GM12801 (cell line): Measurements from ENCODE around the gene SAMD14.

Experiments
- TF ChIP-seq, protein P1 (sequence below): IDR thresholded peaks from one replicate; pipeline ENCODE4 v1.5.1; 2011; ENCODE audit warnings: control low read depth; ENCODE audit not compliant: insufficient read length; ENCODE audit errors: extremely low read depth

The SAMD14 gene

DNA sequence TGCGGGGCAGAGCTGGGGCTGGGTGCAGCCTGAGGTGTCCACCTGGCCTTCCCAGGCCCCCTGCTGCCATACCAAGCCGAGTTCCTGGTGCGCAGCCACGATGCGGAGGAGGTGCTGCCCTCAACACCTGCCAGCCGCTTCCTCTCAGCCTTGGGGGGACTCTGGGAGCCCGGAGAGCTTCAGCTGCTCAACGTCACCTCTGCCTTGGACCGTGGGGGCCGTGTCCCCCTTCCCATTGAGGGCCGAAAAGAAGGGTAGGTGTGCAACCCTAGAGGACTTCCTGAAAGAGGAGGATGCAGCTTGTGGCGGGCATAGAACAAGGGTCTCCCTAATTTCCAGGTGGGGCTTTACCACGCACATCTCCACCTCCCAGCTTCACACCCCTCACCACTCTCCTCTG, 38.4 kb upstream of the SAMD14 start:
- TF ChIP-seq, protein P1, sequence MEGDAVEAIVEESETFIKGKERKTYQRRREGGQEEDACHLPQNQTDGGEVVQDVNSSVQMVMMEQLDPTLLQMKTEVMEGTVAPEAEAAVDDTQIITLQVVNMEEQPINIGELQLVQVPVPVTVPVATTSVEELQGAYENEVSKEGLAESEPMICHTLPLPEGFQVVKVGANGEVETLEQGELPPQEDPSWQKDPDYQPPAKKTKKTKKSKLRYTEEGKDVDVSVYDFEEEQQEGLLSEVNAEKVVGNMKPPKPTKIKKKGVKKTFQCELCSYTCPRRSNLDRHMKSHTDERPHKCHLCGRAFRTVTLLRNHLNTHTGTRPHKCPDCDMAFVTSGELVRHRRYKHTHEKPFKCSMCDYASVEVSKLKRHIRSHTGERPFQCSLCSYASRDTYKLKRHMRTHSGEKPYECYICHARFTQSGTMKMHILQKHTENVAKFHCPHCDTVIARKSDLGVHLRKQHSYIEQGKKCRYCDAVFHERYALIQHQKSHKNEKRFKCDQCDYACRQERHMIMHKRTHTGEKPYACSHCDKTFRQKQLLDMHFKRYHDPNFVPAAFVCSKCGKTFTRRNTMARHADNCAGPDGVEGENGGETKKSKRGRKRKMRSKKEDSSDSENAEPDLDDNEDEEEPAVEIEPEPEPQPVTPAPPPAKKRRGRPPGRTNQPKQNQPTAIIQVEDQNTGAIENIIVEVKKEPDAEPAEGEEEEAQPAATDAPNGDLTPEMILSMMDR = no peak

- TF ChIP-seq, protein P1 = no peak
Measured at GRCh38 chr17:50167371-50167770, 37.4 kb upstream of the SAMD14 start.

DNA sequence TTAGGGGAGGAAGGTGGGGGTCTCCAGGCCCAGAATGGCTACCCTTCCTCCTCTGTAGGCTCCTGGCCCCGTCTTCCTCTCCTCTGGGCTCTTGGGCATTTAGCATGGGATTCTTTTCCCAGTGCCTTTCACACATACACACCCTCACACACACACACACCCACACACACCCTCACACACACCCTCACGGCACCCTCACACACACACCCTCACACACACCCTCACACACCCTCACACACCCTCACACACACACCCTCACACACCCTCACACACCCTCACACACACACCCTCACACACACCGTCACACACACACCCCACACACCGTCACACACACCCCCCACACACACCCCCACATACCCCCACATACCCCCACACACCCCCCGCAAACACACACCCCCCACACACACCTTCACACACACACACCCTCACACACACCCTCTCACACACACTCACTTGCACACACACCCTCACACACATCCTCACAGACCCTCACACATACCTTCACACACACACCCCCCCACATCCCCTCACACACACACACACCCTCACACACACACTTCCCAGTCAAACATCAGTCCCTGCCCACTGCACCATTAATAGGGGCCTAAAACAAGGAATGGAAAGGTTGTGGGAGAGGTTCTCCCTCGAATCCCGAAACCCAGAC, 36.7 kb upstream of the SAMD14 start:
- TF ChIP-seq, protein P1 = no peak

GRCh38 chr17:50165867-50166517, 36.0 kb upstream of the SAMD14 start, which contains the start of gene SGCA:
SGCA (plus strand) TSS chr17:50166005; CDS start chr17:50166041, 36 bp downstream.
- TF ChIP-seq, protein P1 = no peak

GRCh38 chr17:50165466-50165865, 35.5 kb upstream of the SAMD14 start:
- TF ChIP-seq, protein P1 = no peak

DNA sequence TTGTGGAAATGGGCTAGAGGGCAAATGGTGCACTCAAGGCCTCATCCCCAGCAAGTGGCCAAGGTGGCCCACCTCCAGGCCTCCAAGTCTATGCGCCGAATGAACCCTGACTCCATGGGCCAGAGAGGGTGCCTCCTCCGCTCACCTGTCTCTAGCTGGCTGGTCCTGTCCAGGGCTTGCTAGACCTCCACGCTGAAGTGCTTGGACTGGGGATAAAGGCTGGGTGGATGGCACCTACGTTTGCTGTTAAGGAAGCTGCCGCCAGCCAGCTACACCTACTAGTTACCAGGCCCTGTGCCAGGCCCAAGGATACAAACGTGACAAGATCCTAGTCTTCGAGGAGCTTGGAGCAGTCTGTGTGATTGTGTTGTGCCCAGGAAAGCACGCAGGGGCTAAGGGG, 35.1 kb upstream of the SAMD14 start:
- TF ChIP-seq, protein P1 = no peak

- TF ChIP-seq, protein P1 = no peak
Measured at GRCh38 chr17:50164697-50164988, 34.7 kb upstream of the SAMD14 start.
